Daoy (cell line): ENCODE data around the gene KDM4B. TPM values are rescaled to one million over a fixed set of nuclear protein-coding genes. Genes with fewer than 3 reads are reported as not detected.
A peak's percentile ranks its signal among the peaks of the same experiment; 100 is the strongest.

Source experiments
- DNase-seq: peaks from one replicate; pipeline ENCODE4 v3.0.0-alpha.2; 2015; ENCODE audit warnings: low read depth
- total RNA-seq: library from RNA; depleted of rRNA; stranded (reverse); fragments of >200 nt; shearing (Covaris generic); gene quantifications from 2 replicates; pipeline ENCODE4 v1.2.3, GENCODE V29; 2014

The KDM4B gene
- total RNA-seq, 1 experiment from 2014 or later = 4.2 TPM

DNA sequence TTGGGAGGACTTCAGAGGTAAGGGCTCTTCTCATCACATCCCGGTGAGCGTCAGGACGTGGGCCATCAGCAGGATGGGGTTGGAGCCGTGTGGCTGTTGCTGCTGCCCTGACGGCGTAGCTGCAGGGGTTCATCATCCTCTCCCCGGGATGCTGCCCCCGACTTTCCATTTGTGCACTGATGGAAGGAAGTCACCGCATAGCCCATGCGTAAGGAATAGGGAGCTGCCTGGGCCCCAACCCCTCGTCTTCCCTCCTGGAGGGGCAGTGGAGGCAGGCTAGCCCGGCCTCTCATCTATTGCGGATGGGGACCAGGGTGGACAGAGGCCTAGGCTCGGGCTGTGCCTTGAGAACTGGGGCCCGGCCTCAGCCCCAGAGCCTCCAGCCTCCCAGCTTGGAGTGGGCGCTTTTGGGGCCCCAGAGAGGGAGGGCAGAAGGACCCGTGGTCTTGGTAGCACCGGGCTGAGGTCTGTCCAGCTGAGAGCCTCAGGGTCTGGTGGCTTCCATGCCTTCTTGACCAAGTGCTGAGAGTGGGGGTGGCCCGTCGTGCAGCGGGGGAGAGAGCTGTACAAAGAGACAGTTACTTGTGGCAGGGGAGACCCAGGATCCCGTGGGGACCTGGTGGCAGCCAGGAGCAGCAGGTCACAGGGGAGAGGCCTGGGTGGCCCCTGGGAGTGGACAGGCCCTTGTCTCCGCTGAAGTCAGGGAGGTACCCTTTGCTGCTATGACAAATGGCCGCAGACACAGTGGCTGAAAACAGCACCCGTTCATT is 44.0 kb downstream of the KDM4B start:
- DNase-seq = no peak

DNA sequence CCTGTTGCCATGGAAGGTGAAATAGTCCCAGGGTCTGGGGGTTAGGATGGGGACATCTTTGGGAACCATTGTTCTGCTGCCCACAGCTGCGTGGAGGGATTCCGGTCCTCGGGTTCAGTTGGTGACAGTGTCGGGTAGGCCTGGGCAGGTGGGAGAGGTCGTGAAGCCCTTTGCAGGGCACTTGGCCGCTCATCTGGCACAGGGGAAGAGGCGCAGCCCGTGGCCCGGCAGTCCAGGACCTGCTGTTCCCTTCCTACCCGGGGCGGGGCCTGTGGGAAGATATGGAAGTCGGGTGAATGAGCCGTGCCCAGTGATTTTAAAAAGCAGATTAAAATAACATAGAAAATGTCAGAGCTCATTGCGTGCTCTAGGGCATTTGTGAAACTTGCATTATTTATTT is 44.8 kb downstream of the KDM4B start:
- DNase-seq = no peak

DNA sequence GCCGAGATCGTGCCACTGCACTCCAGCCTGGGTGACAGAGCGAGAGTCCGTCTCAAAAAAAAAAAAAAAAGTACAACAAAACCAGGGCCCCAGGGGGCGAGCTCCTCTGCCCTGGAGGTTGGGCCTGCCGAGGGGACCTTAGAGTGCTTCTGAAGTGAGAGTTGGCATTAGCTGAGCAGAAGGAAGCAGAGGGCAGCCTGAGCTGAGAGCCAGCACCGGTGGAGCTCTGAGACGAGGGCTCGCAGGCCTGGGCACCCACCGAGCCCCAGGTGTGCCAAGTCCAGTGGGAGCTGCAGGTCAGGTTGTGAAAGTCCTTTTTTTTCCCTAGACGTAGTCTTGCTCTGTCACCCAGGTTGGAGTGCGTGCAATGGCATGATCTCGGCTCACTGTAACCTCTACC is 46.0 kb downstream of the KDM4B start:
- DNase-seq = no peak

- DNase-seq = no peak
These were observed 47.4 kb downstream of the KDM4B start for GRCh38 chr19:5016268-5016667.

DNA sequence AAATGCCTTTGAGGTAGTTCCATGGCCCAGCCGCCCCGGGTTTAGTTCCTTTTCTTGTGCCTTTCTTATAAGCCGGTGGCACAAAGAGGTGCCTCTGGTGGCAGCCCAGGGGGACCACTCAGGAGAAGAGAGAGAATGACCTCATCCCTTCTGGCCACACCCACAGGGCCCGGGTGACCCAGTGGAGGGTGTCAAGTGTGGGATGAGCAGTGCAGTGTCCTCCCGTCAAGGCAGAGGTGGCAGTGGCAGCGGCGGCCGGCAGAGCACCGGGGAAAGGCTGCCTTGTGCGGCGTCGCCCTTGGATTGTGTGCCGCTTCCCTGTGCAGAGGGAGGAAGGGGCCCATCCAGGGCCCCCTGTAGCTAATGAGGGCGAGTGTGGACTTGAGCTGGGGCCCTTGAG is 47.9 kb downstream of the KDM4B start:
- no peak for DNase-seq

GRCh38 chr19:5017235-5017634 is 48.3 kb downstream of the KDM4B start:
- no peak for DNase-seq

DNA sequence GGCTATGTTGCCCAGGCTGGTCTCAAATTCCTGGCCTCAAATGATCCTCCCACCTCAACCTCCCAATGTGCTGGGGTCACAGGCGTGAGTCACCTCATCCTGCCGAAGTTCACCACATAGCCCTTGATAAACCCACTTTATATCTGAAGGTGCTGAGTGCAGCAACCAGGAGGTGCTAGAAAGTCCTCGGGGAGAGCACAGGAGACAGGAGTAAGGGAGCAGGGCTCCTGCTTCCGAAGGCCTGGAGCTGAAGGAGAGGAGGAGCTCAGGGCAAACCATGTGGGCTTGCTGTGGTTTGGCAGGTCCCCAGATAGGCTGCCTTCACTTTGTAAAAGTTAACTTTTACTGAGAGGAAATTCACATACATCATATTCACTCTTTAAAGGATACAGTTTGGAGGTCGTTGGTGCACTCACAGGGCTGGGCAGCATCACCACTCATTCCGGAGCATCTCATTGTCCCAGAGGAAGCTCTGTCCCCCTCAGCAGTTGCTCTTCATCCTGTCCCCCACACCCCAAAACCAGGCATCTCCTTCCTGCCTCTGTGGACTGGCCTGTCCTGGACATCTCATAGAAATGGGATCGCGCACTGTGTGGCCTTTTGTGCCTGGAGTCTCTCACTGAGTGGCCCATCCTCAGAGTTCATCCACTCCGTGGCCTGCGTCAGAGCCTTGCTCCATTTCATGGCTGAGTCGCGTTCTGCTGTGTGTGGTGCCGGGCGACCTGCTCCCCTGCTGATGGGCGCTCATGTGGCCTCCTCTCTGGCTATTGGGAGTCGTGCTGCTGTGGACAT is 49.5 kb downstream of the KDM4B start:
- peak; percentile 34 for DNase-seq

- no peak for DNase-seq
These were observed 51.5 kb downstream of the KDM4B start for GRCh38 chr19:5020368-5020767.

DNA sequence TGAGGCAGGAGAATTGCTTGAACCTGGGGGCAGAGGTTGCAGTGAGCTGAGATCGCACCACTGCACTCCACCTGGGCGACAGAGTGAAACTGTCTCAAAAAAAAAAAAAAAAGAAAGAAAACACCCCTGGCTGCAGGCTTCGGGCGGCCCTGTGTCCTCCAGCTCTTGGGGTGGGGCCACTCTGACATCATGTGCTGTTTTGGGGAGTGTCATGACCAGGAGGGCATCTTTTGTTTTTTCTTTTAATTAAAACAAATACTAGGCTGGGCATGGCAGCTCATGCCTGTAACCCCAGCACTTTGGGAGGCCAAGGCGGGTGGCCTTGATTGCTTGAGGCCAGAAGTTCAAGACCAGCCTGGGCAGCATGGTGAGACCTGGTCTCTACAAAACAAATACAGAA is 52.1 kb downstream of the KDM4B start:
- no peak for DNase-seq

- DNase-seq = no peak
These were observed 53.4 kb downstream of the KDM4B start for GRCh38 chr19:5022066-5022860.

DNA sequence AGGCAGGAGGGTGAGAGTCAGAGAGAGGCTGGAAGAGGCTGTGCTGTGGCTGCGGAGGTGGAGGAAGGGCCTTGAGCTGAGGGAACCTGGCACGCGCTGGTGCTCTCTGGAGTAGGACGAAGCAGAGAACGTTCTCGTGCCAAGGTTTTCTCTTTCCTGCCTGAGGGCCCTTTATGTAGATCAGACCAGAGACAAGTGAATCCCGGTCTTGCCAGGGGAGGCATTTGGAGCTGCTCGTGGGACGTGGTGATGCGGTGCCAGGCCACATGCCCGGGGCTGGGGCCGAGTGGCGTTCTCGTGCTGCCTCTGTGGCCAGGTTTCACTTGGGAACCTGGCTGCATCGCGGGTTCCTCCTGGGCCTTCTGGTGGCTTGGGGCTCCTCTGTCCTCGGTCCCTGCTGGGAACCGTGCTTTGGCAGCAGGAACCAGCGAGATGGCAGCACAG is 54.2 kb downstream of the KDM4B start:
- DNase-seq = no peak

- no peak for DNase-seq
These were observed 55.4 kb downstream of the KDM4B start for GRCh38 chr19:5024282-5024681.

GRCh38 chr19:5025027-5025426 is 56.1 kb downstream of the KDM4B start:
- DNase-seq = no peak

DNA sequence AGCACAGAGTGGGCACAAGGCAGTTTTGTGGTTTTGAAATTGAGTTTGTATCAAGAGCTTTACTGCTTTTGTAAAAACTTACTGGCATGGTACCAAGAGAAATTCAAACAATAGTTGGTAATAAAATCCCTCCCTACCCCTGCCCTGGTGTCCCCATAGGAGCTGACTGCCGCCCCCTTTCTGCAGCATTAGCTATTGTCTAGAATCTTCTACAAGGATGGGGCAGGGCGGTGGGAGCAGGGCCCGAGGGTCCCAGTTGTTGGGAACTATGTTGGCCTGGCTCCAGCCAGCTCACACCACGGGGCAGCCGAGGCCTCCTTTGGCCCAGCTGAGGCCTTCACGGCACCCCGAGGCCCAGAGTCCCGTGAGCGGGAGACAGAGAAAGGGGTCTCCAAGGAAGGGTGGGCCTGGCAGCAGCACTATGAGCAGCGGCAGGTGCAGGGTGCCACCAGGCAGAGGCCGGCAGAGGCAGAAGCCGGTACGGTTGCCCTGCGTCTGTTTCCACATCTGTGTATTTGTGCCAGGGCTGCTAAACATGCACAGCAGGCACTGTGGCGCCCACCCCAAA is 57.9 kb downstream of the KDM4B start:
- DNase-seq = no peak

DNA sequence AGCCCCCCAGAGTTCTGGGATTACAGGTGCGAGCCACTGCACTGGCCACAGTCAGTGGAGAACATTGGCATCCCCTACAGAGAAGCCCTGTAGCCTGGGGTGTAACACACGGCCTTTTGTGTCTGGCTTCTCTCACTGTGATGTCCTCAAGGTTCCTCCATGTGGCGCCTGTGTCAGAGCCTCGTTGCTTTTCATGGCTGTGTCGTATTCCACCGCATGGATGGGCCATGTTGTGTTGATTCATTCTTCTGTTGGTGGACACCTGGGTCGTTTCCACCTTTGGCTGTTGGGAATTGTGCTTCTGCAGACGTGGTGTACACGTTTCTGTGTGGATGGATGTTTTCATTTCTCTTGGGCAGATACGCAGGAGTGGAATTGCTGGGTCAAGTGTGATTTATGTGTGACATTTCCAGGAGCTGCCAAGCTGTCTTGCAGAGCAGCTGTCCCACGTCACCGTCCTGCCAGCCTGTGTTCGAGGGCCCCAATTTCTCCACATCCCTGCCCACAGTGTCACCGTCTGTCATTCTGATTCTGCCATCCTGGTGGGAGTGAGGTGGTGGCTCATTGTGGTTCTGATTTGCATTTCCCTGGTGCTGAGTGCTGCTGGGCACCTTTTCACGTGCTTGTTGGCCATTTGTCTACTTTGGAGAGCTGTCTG is 59.4 kb downstream of the KDM4B start:
- DNase-seq = no peak

- DNase-seq = peak; percentile 65
These were observed 60.7 kb downstream of the KDM4B start for GRCh38 chr19:5029596-5029995.

DNA sequence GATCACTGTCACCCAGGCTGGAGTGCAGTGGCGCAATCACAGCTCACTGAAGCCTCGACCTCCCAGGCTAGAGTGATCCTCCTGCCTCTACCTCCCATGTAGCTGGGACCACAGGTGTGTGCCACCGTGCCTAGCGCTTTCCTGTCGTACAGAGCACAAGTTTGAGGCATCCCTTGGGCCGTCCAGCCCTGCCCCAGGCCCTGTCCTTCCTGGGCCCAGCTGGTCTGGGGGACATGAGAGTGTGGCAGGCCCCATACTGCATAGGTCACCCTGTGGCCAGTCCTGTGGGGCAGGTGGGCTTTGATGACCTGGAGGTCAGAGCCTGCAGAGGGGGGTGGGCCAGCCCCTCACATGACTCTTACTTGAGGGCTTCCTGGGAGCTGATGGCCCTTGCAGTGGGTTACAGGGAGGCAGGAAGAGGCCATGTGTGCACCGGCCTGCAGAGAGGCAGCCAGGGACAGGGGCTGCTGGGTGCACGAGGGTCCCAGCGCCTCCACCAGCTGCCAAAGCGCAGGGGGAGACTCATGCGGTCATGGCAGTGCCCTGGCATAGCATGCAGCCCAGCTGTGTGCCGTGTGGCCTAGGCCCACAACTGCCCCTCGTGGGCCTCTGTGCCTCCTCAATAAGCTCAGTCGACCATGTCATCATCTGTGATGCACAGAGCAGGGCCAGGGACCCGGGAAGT is 61.4 kb downstream of the KDM4B start:
- DNase-seq = no peak

DNA sequence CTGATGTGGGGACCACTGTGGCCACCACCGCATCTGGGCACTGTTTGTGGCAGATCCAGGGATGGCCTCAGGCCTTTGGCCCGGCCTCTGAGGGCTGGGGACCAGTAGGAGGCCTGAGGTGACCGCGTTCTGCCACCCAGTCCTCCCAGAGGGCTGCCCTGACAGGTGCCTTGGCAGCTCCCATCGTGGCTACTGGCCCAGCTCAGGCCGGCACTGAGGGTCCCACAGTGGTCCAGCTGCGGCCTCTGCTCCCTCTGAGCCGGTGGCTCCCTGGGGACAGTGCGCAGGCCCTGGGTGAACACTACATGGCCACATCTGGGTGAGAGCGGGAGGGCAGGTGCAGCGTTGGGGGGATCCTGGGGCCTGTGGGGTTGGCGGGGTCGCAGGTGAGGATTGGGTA is 61.9 kb downstream of the KDM4B start:
- DNase-seq = no peak

DNA sequence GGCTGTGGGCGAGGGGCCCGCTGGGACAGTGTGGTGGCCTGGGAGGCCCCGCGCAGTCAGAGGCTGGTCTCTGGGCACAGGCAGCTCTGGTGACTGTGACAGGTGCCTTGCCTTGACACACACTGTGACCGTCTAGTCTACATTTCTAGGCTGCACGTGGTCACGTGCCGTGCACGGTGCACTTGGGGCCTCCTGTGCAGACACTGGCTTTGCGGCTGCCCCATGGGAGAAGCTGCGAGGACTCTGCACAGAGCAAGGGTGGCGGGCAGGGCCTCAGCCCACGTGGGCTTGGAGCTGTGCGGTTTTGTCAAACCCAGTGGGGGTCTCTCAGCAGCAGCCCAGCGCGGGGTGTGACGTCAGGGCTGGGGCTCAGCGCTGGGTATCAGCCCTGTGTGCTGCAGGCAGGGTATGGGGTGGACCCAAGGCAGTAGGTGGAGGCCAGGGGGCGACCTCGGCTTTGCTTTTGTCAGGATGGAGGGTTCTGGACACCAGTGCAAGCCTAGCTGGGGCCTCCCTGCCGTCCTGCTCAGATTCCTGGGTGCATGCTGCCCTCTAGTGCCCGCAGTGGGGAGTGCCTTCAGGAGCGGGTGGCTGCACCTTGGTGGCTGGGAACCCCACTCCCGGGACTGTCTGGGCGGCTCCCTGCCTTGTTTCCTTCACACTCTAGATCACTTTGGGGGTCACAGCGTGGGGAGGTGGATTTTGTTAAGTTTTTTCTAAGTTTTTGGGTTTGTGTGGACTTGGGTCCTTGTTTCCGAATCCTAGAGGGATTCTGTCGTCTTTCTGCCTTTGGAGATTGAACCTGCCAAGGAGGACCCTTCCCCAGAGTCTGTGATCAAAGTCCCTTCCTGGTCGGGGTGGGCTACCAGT is 62.6 kb downstream of the KDM4B start:
- DNase-seq = peak; percentile 86
